ENCODE results near the gene RBBP7. TPM values are rescaled to one million over a fixed set of nuclear protein-coding genes. Genes with fewer than 3 reads are reported as not detected.
A peak's percentile ranks its signal among the peaks of the same experiment; 100 is the strongest.

RBBP7 gene
- total and polyA plus RNA-seq, 2 donors from 2014 or later: 95.2 to 112 TPM

GRCh38 chrX:16822723-16823122, 47.4 kb downstream of the RBBP7 start:
- Histone ChIP-seq H3K27ac (ENCODE audit: low read depth in 2 of 2, low read length in 2 of 2) (no peak overlapping the region), H3K4me1 (ENCODE audit: control insufficient read depth in 2 of 3, insufficient read depth in 2 of 3, low read depth in 1 of 3, low read length in 3 of 3) (peaks cover 0 to 3% (median 0%) of the 10 kb centered on the region in 3 donors), H3K27me3 (ENCODE audit: control insufficient read depth, insufficient read depth, low read length) (peaks cover 2% of the 10 kb centered on the region), H3K36me3 (ENCODE audit: control insufficient read depth in 2 of 3, insufficient read depth in 3 of 3, low read length in 3 of 3) (peaks cover 0 to 2% (median 0%) of the 10 kb centered on the region in 3 donors), H3K4me3 (ENCODE audit: low read length in 3 of 3) (no peak overlapping the region), H3K9me3 (ENCODE audit: control insufficient read depth in 2 of 3, insufficient read depth in 1 of 3, low read length in 3 of 3) (no peaks in the 10 kb centered on the region), H3K9ac (ENCODE audit: low read length in 3 of 3) (no peak overlapping the region)
- DNase-seq (no peak), FAIRE-seq (no peak)
- TF ChIP-seq CTCF (IDR thresholded peaks at IDR 0.05; ENCODE audit: borderline replicate concordance, extremely low read depth, insufficient read depth): no peak
- intact Hi-C loops (cut with DNase I): no loop called here

GRCh38 chrX:16819634-16820033, 50.5 kb downstream of the RBBP7 start:
- intact Hi-C loops (cut with DNase I): no loop called here
- no peaks in the 10 kb centered on the region for H3K9me3 ChIP-seq (ENCODE audit: control insufficient read depth in 2 of 3, insufficient read depth in 1 of 3, low read length in 3 of 3)

GRCh38 chrX:16814597-16814996, 55.6 kb downstream of the RBBP7 start:
- Histone ChIP-seq H3K27ac (ENCODE audit: low read depth in 2 of 2, low read length in 2 of 2) (no peak overlapping the region), H3K9ac (ENCODE audit: low read length in 3 of 3) (no peak overlapping the region), H3K4me1 (ENCODE audit: control insufficient read depth in 2 of 3, insufficient read depth in 2 of 3, low read depth in 1 of 3, low read length in 3 of 3) (peaks cover 0 to 3% (median 0%) of the 10 kb centered on the region in 3 donors), H3K36me3 (ENCODE audit: control insufficient read depth in 2 of 3, insufficient read depth in 3 of 3, low read length in 3 of 3) (no peaks in the 10 kb centered on the region), H3K27me3 (ENCODE audit: control insufficient read depth, insufficient read depth, low read length) (no peaks in the 10 kb centered on the region), H3K9me3 (ENCODE audit: control insufficient read depth in 2 of 3, insufficient read depth in 1 of 3, low read length in 3 of 3) (no peaks in the 10 kb centered on the region), H3K4me3 (ENCODE audit: low read length in 3 of 3) (no peak overlapping the region)
- DNase-seq (no peak), FAIRE-seq (no peak)
- no peak for TF ChIP-seq CTCF (IDR thresholded peaks at IDR 0.05; ENCODE audit: borderline replicate concordance, extremely low read depth, insufficient read depth)
- intact Hi-C loops (cut with DNase I): no loop called here

More at GRCh38 chrX:16819634-16820033, 50.5 kb downstream of the RBBP7 start:
- Histone ChIP-seq H3K27ac (ENCODE audit: low read depth in 2 of 2, low read length in 2 of 2) (no peak overlapping the region), H3K4me1 (ENCODE audit: control insufficient read depth in 2 of 3, insufficient read depth in 2 of 3, low read depth in 1 of 3, low read length in 3 of 3) (peaks cover 0 to 3% (median 0%) of the 10 kb centered on the region in 3 donors), H3K4me3 (ENCODE audit: low read length in 3 of 3) (no peak overlapping the region), H3K27me3 (ENCODE audit: control insufficient read depth, insufficient read depth, low read length) (no peaks in the 10 kb centered on the region), H3K9ac (ENCODE audit: low read length in 3 of 3) (no peak overlapping the region), H3K36me3 (ENCODE audit: control insufficient read depth in 2 of 3, insufficient read depth in 3 of 3, low read length in 3 of 3) (peaks cover 0 to 2% (median 0%) of the 10 kb centered on the region in 3 donors)
- DNase-seq (no peak), FAIRE-seq (peak; percentile 83)
- no peak for TF ChIP-seq CTCF (IDR thresholded peaks at IDR 0.05; ENCODE audit: borderline replicate concordance, extremely low read depth, insufficient read depth)

All from kidney (tissue), 14 donors.